GM12878 (cell line): Measurements from ENCODE around the gene KDM2A. TPM values are rescaled to one million over a fixed set of nuclear protein-coding genes. Genes with fewer than 3 reads are reported as not detected.

Experiments
- ASH2L ChIP-seq: fragments of 300-600, 200-600 bp; sonication (generic); IDR thresholded peaks from 2 replicates; pipeline ENCODE4 v1.6.1; 2017; ENCODE audit warnings: low read depth, mild to moderate bottlenecking, borderline replicate concordance
- BCL3 ChIP-seq: IDR thresholded peaks from 2 replicates; pipeline ENCODE4 v1.6.1; 2011; ENCODE audit warnings: borderline replicate concordance, low read depth, mild to moderate bottlenecking, moderate library complexity, low read length; ENCODE audit not compliant: insufficient read depth, poor library complexity, severe bottlenecking
- CEBPB ChIP-seq, 2 experiments: fragments of 150-350 bp in 1 of 2; IDR thresholded peaks; 2 replicates each; pipeline ENCODE4 v1.6.1; 2012 to 2014; ENCODE audit warnings: low read depth in 2 of 2, low read length in 2 of 2, borderline replicate concordance in 1 of 2, inconsistent platforms in 1 of 2
- HCFC1 ChIP-seq: fragments of 150-350 bp; IDR thresholded peaks from 2 replicates; pipeline ENCODE4 v1.6.1; 2014; ENCODE audit warnings: low read length
- IRF5 ChIP-seq: fragments of 450-650 bp; IDR thresholded peaks from 2 replicates; pipeline ENCODE4 v1.6.1; 2017; ENCODE audit warnings: borderline replicate concordance
- MLLT1 ChIP-seq: fragments of 450-650 bp; IDR thresholded peaks from 2 replicates; pipeline ENCODE4 v1.6.1; 2016; ENCODE audit warnings: mild to moderate bottlenecking
- MTA3 ChIP-seq: IDR thresholded peaks from 2 replicates; pipeline ENCODE4 v1.6.1; 2012; ENCODE audit warnings: low read length, inconsistent platforms, borderline replicate concordance
- NFYA ChIP-seq: IDR thresholded peaks from 2 replicates; pipeline ENCODE4 v1.6.1; 2011; ENCODE audit warnings: low read depth, mild to moderate bottlenecking, low read length, improper control_type of control experiment, borderline replicate concordance
- NR2C1 ChIP-seq: fragments of 450-650 bp; IDR thresholded peaks from 2 replicates; pipeline ENCODE4 v1.6.1; 2017; ENCODE audit warnings: antibody characterized with exemption, mild to moderate bottlenecking, moderate library complexity
- NRF1 ChIP-seq: conservative IDR thresholded peaks from 2 replicates; pipeline ENCODE4 v1.6.1; 2011; ENCODE audit warnings: mild to moderate bottlenecking, low read depth, low read length, improper control_type of control experiment
- PBX3 ChIP-seq: IDR thresholded peaks from 2 replicates; pipeline ENCODE4 v1.6.1; 2011; ENCODE audit warnings: mild to moderate bottlenecking, low read depth, low read length, moderate library complexity; ENCODE audit not compliant: insufficient replicate concordance
- POLR2AphosphoS2 ChIP-seq: IDR thresholded peaks from 2 replicates; pipeline ENCODE4 v1.6.1; 2011; ENCODE audit warnings: low read depth, mild to moderate bottlenecking, low read length, improper control_type of control experiment, moderate library complexity
- RAD51 ChIP-seq: fragments of 450-650 bp; IDR thresholded peaks from 2 replicates; pipeline ENCODE4 v1.6.1; 2016; ENCODE audit warnings: moderate library complexity, mild to moderate bottlenecking, inconsistent platforms
- RELA ChIP-seq: fragments of 450-650 bp; IDR thresholded peaks from 2 replicates; pipeline ENCODE4 v1.8.0; 2014; ENCODE audit warnings: borderline replicate concordance; ENCODE audit not compliant: partially characterized antibody
- SIN3A ChIP-seq: IDR thresholded peaks from 2 replicates; pipeline ENCODE4 v1.6.1; 2012; ENCODE audit warnings: low read depth, low read length, improper control_type of control experiment
- SMAD5 ChIP-seq: IDR thresholded peaks from 2 replicates; pipeline ENCODE4 v1.6.1; 2016; ENCODE audit warnings: antibody characterized with exemption, low read depth
- SREBF1 ChIP-seq: IDR thresholded peaks from 2 replicates; pipeline ENCODE4 v1.6.1; 2012; ENCODE audit warnings: mild to moderate bottlenecking, low read length
- SREBF2 ChIP-seq: IDR thresholded peaks from 2 replicates; pipeline ENCODE4 v1.6.1; 2012; ENCODE audit warnings: mild to moderate bottlenecking, low read length
- TAF1 ChIP-seq: IDR thresholded peaks from 2 replicates; pipeline ENCODE4 v1.6.1; 2011; ENCODE audit warnings: mild to moderate bottlenecking, low read depth, low read length, borderline replicate concordance
- TBL1XR1 ChIP-seq: IDR thresholded peaks from 2 replicates; pipeline ENCODE4 v1.6.1; 2012; ENCODE audit warnings: low read depth, low read length, improper control_type of control experiment
- WRNIP1 ChIP-seq: IDR thresholded peaks from 2 replicates; pipeline ENCODE4 v1.6.1; 2011; ENCODE audit warnings: low read depth, low read length, improper control_type of control experiment, borderline replicate concordance
- YBX1 ChIP-seq: fragments of 450-650 bp; IDR thresholded peaks from 2 replicates; pipeline ENCODE4 v1.6.1; 2016; ENCODE audit warnings: antibody characterized with exemption
- YY1 ChIP-seq: IDR thresholded peaks from 2 replicates; pipeline ENCODE4 v1.6.1; 2011; ENCODE audit warnings: low read depth, mild to moderate bottlenecking, low read length
- ZBED1 ChIP-seq: IDR thresholded peaks from 2 replicates; pipeline ENCODE4 v1.6.1; 2016; ENCODE audit warnings: borderline replicate concordance
- polyA plus RNA-seq, 11 experiments: library from polyadenylated mRNA; depleted of rRNA in 4 of 11; unstranded in 6 of 11; stranded (reverse) in 5 of 11; fragments of >200 nt; fragmentation: Nextera tagmentation in 4 of 11; fragmentation: Illumina TruSeq in 1 of 11; extraction: Ambion mirVana in 4 of 11; extraction: Trizol in 1 of 11; gene quantifications; 1 replicate in 1 of 11; 2 replicates in 10 of 11; pipeline versions ENCODE4 v1.2.1 to v1.2.3, GENCODE V29; 2011 to 2016; ENCODE audit warnings: inconsistent platforms in 2 of 11, missing spikeins in 2 of 11, low read depth in 1 of 11
- total RNA-seq, 4 experiments: library from RNA; depleted of rRNA in 3 of 4; stranded (reverse); fragments of >200 nt in 3 of 4; fragmentation: Illumina TruSeq in 1 of 4; extraction: Trizol in 1 of 4; gene quantifications; 2 replicates each; pipeline versions ENCODE4 v1.2.1 to v1.2.3, GENCODE V29; 2013 to 2021

Gene KDM2A
- total and polyA plus RNA-seq, 10 of the 15 experiments (the other 5 are each of a cell fraction or from before 2014, with no cell fraction given) = 10.5 to 69.3 (median 41.6) TPM

DNA sequence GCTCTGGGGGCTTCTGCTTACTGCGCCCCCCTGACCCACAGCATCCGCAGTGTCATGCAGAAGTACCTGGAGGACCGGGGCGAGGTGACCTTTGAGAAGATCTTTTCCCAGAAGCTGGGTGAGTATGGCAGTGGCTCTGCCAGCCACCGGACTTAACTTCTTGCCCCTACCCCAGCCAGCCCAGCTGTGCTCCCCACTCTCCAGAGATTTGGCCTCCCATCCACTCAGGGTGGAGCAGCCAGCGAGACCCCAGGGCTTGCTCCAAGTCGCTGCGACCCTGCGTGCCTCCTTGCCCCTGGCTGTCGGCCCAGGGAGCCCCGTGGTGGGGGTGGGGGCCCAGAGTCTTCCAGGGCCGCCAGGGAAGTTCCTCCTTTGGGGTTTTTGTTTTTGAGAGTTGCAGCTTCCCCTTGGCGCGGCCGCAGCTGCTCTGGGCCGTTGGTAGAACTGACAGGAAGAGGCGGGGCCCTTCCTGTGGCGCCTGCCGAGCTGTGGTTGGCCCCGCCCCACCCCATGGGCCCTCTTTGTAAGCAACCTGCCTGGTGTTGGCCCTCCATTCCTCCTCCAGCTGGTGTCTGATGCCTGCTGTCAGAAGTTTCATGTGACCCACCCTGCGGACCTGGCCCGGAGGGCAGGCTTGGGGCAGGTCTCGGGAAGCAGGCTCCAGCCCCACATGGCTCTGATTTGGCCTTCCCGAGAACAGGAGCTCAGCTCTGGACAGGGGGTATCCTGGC lies 158.3 kb downstream of the KDM2A start (continued):
- TF ChIP-seq BCL3 (peak; percentile 14), NRF1 (no peak), SMAD5 (peak; percentile 27; the same call in 1 of the 2 replicates), ASH2L (no peak), CEBPB (IDR thresholded peaks at IDR 0.05; ENCODE audit: borderline replicate concordance in 1 of 2, low read depth in 2 of 2, low read length in 2 of 2) (no peak), NFYA (no peak), TAF1 (peak; percentile 79), TBL1XR1 (no peak; the same call in 1 of the 2 replicates), NR2C1 (no peak), MLLT1 (peak; percentile 73), SREBF1 (0 out of 2 replicates have a peak, but pooled peaks have one; percentile 33), POLR2AphosphoS2 (0 out of 2 replicates have a peak, but pooled peaks have one; percentile 25), PBX3 (no peak), MTA3 (no peak), SREBF2 (no peak), SIN3A (peak; percentile 34; the same call in 1 of the 2 replicates), WRNIP1 (no peak), YY1 (peak; percentile 52; the same call in 1 of the 2 replicates), ZBED1 (no peak), RAD51 (no peak), RELA (peak; percentile 15), HCFC1 (no peak), IRF5 (no peak), YBX1 (no peak)
